ENCODE data around the gene TMED4. TPM values are rescaled to one million over a fixed set of nuclear protein-coding genes. Genes with fewer than 3 reads are reported as not detected.
"Not testable (repeated sequence)": the region's sequence is repeated elsewhere in the genome, so short reads cannot be mapped to it uniquely, and the experiment has no call there.

TMED4 gene
- total RNA-seq, 2 donors from 2014 or later, result 67.1 to 114 TPM

- H3K27ac Mint-ChIP-seq, result peak overlapping the region in 1 of 2 donors; percentile 26
- DNase-seq (ENCODE audit: low spot score in 2 of 2) (no peak), ATAC-seq (no peak)
- H3K9me3 Mint-ChIP-seq, result no peaks in the 10 kb centered on the region
- peaks cover 0 to 16% of the 10 kb centered on the region in 2 donors for H3K36me3 Mint-ChIP-seq
Observed at GRCh38 chr7:44615793-44616192, 33.8 kb upstream of the TMED4 start.

- H3K9me3 Mint-ChIP-seq, result no peaks in the 10 kb centered on the region
- DNase-seq (ENCODE audit: low spot score in 2 of 2), result no peak
Observed at GRCh38 chr7:44615149-44615611, 33.1 kb upstream of the TMED4 start.

GRCh38 chr7:44609829-44610228, 27.8 kb upstream of the TMED4 start:
- Mint-ChIP-seq H3K27ac (no peak overlapping the region), H3K36me3 (peaks cover 7 to 16% of the 10 kb centered on the region in 2 donors), H3K9me3 (no peaks in the 10 kb centered on the region)
- DNase-seq (ENCODE audit: low spot score in 2 of 2), result no peak
- no peak for ATAC-seq

More at GRCh38 chr7:44615149-44615611, 33.1 kb upstream of the TMED4 start:
- no peak for ATAC-seq
- H3K27ac Mint-ChIP-seq, result peak overlapping the region; percentile 26 to 85
- peaks cover 0 to 15% of the 10 kb centered on the region in 2 donors for H3K36me3 Mint-ChIP-seq

GRCh38 chr7:44608916-44609648, 27.1 kb upstream of the TMED4 start:
- Mint-ChIP-seq H3K9me3 (no peaks in the 10 kb centered on the region), H3K36me3 (peaks cover 7 to 16% of the 10 kb centered on the region in 2 donors), H3K27ac (no peak overlapping the region)
- no peak for DNase-seq (ENCODE audit: low spot score in 2 of 2)
- ATAC-seq, result no peak

GRCh38 chr7:44607141-44608068, 25.4 kb upstream of the TMED4 start:
- H3K36me3 Mint-ChIP-seq, result peaks cover 7 to 16% of the 10 kb centered on the region in 2 donors
- no peak for DNase-seq (ENCODE audit: low spot score in 2 of 2)
- peak overlapping the region; percentile 88 to 91 for H3K27ac Mint-ChIP-seq
- H3K9me3 Mint-ChIP-seq, result no peaks in the 10 kb centered on the region
- no peak for ATAC-seq

- Mint-ChIP-seq H3K9me3 (no peaks in the 10 kb centered on the region), H3K27ac (peak within 1 kb of the TSS; percentile 91 to 99), H3K36me3 (peaks cover 7 to 16% of the 10 kb centered on the region in 2 donors)
- DNase-seq (ENCODE audit: low spot score in 2 of 2) (peak; percentile 99 to 100), ATAC-seq (peak; percentile 96 to 97)
Observed at GRCh38 chr7:44606341-44607140, 24.5 kb upstream of the TMED4 start, which contains the start of gene OGDH. Gene OGDH (plus strand): TSS chr7:44606627. CDS start chr7:44624344, 17,717 bp downstream.

- no peak for DNase-seq (ENCODE audit: low spot score in 2 of 2)
- H3K36me3 Mint-ChIP-seq, result peaks cover 7 to 16% of the 10 kb centered on the region in 2 donors
- H3K9me3 Mint-ChIP-seq, result no peaks in the 10 kb centered on the region
- no peak for ATAC-seq
- H3K27ac Mint-ChIP-seq, result peak overlapping the region in 1 of 2 donors; percentile 91
Observed at GRCh38 chr7:44604941-44605340, 22.9 kb upstream of the TMED4 start.

- no peak for ATAC-seq
- Mint-ChIP-seq H3K27ac (no peak overlapping the region), H3K9me3 (no peaks in the 10 kb centered on the region), H3K36me3 (peaks cover 7 to 14% of the 10 kb centered on the region in 2 donors)
- DNase-seq (ENCODE audit: low spot score in 2 of 2), result no peak
Observed at GRCh38 chr7:44603193-44603592, 21.2 kb upstream of the TMED4 start.

GRCh38 chr7:44602576-44602910, 20.5 kb upstream of the TMED4 start:
- H3K27ac Mint-ChIP-seq, result no peak overlapping the region
- no peaks in the 10 kb centered on the region for H3K9me3 Mint-ChIP-seq
- no peak for DNase-seq (ENCODE audit: low spot score in 2 of 2)
- peaks cover 7% of the 10 kb centered on the region in 2 donors for H3K36me3 Mint-ChIP-seq
- no peak for ATAC-seq

GRCh38 chr7:44599222-44599621, 17.2 kb upstream of the TMED4 start:
- Mint-ChIP-seq H3K9me3 (no peaks in the 10 kb centered on the region), H3K36me3 (no peaks in the 10 kb centered on the region), H3K27ac (no peak overlapping the region)
- DNase-seq (ENCODE audit: low spot score in 2 of 2), result no peak
- ATAC-seq, result no peak

GRCh38 chr7:44597181-44597580, 15.2 kb upstream of the TMED4 start:
- ATAC-seq; DNase-seq (ENCODE audit: low spot score in 2 of 2); H3K9me3 Mint-ChIP-seq; H3K36me3 Mint-ChIP-seq; H3K27ac Mint-ChIP-seq: not testable (repeated sequence)

GRCh38 chr7:44595934-44596635, 14.1 kb upstream of the TMED4 start:
- ATAC-seq (no peak), DNase-seq (ENCODE audit: low spot score in 2 of 2) (no peak)
- no peaks in the 10 kb centered on the region for H3K36me3 Mint-ChIP-seq

GRCh38 chr7:44590910-44591309, 8.9 kb upstream of the TMED4 start:
- no peaks in the 10 kb centered on the region for H3K36me3 Mint-ChIP-seq
- no peak for ATAC-seq
- H3K27ac Mint-ChIP-seq, result no peak overlapping the region
- DNase-seq (ENCODE audit: low spot score in 2 of 2), result no peak
- H3K9me3 Mint-ChIP-seq, result no peaks in the 10 kb centered on the region

More at GRCh38 chr7:44595934-44596635, 14.1 kb upstream of the TMED4 start:
- H3K27ac Mint-ChIP-seq, result no peak overlapping the region
- no peaks in the 10 kb centered on the region for H3K9me3 Mint-ChIP-seq

- H3K36me3 Mint-ChIP-seq, result no peaks in the 10 kb centered on the region
- ATAC-seq, result peak; percentile 72 to 73
- peak in 1 of 2 donors; percentile 25 for DNase-seq (ENCODE audit: low spot score in 2 of 2)
- H3K9me3 Mint-ChIP-seq, result no peaks in the 10 kb centered on the region
- H3K27ac Mint-ChIP-seq, result peak overlapping the region in 1 of 2 donors; percentile 36
Observed at GRCh38 chr7:44587843-44588711, 6.0 kb upstream of the TMED4 start.
